ENCODE data around the gene DNAJC25. TPM values are rescaled to one million over a fixed set of nuclear protein-coding genes. Genes with fewer than 3 reads are reported as not detected.

The DNAJC25 gene
- total RNA-seq, 1 experiment from 2014 or later, result 6.0 TPM

DNA sequence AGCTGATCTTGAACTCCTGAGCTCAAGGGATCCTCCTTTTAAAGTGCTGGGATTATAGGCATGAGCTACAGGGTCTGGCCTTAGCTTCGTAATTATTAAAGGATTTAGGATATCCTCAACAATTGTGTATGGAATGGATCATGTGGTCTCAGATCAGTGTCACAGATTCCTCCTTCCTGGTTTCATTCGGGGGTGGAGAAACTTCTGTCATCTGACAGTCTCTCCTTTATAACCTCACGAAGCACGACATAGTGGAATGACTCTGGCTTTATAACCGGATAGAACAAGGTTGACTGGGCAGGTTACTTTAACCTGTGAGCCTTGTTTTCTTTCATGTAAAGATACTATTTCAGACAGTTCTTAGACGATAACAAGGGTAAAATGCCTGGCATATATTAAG, 25.9 kb downstream of the DNAJC25 start:
- Histone ChIP-seq H3K27ac (ENCODE audit: low read length) (no peak overlapping the region), H3K4me3 (ENCODE audit: low read depth in 2 of 2, low read length in 2 of 2) (no peak overlapping the region), H3K4me1 (ENCODE audit: control insufficient read depth, insufficient read depth, low read length) (no peaks in the 10 kb centered on the region), H3K9me3 (ENCODE audit: control insufficient read depth, insufficient read depth, low read depth, low read length) (no peaks in the 10 kb centered on the region), H3K36me3 (ENCODE audit: control insufficient read depth, insufficient read depth, low read length) (peaks cover 2% of the 10 kb centered on the region), H3K27me3 (ENCODE audit: control insufficient read depth, insufficient read depth, low read length) (no peaks in the 10 kb centered on the region)
- CTCF ChIA-PET, result no interaction called here
- BruUV-seq (replicated peaks), result no TSS peak
- TF ChIP-seq, protein P1, sequence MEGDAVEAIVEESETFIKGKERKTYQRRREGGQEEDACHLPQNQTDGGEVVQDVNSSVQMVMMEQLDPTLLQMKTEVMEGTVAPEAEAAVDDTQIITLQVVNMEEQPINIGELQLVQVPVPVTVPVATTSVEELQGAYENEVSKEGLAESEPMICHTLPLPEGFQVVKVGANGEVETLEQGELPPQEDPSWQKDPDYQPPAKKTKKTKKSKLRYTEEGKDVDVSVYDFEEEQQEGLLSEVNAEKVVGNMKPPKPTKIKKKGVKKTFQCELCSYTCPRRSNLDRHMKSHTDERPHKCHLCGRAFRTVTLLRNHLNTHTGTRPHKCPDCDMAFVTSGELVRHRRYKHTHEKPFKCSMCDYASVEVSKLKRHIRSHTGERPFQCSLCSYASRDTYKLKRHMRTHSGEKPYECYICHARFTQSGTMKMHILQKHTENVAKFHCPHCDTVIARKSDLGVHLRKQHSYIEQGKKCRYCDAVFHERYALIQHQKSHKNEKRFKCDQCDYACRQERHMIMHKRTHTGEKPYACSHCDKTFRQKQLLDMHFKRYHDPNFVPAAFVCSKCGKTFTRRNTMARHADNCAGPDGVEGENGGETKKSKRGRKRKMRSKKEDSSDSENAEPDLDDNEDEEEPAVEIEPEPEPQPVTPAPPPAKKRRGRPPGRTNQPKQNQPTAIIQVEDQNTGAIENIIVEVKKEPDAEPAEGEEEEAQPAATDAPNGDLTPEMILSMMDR (IDR thresholded peaks at IDR 0.05), result no peak
- TF ChIP-seq, protein P2, sequence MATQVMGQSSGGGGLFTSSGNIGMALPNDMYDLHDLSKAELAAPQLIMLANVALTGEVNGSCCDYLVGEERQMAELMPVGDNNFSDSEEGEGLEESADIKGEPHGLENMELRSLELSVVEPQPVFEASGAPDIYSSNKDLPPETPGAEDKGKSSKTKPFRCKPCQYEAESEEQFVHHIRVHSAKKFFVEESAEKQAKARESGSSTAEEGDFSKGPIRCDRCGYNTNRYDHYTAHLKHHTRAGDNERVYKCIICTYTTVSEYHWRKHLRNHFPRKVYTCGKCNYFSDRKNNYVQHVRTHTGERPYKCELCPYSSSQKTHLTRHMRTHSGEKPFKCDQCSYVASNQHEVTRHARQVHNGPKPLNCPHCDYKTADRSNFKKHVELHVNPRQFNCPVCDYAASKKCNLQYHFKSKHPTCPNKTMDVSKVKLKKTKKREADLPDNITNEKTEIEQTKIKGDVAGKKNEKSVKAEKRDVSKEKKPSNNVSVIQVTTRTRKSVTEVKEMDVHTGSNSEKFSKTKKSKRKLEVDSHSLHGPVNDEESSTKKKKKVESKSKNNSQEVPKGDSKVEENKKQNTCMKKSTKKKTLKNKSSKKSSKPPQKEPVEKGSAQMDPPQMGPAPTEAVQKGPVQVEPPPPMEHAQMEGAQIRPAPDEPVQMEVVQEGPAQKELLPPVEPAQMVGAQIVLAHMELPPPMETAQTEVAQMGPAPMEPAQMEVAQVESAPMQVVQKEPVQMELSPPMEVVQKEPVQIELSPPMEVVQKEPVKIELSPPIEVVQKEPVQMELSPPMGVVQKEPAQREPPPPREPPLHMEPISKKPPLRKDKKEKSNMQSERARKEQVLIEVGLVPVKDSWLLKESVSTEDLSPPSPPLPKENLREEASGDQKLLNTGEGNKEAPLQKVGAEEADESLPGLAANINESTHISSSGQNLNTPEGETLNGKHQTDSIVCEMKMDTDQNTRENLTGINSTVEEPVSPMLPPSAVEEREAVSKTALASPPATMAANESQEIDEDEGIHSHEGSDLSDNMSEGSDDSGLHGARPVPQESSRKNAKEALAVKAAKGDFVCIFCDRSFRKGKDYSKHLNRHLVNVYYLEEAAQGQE (IDR thresholded peaks at IDR 0.05; ENCODE audit: insufficient read depth in 1 of 2, low read depth in 2 of 2, low read length in 1 of 2), result no peak
- TF ChIP-seq SIN3A (IDR thresholded peaks at IDR 0.05; ENCODE audit: borderline replicate concordance, insufficient read depth, low read depth, low read length), result no peak
- TF ChIP-seq TCF7L2 (IDR thresholded peaks at IDR 0.05; ENCODE audit: low read depth, low read length), result no peak
- TF ChIP-seq POLR2AphosphoS5 (IDR thresholded peaks at IDR 0.05; ENCODE audit: low read depth, low read length), result no peak
- DNase-seq (ENCODE audit: low read depth, low spot score), result no peak
- in situ Hi-C loops (cut with HindIII; ENCODE audit: low pct_unique_long_range_greater_than_20kb, low sequenced_read_pairs), result no loop called here
- ATAC-seq, result no peak
- POLR2A ChIA-PET, result no interaction called here
- intact Hi-C loops (cut with micrococcal nuclease; ENCODE audit: unreplicated experiment), result no loop called here

DNA sequence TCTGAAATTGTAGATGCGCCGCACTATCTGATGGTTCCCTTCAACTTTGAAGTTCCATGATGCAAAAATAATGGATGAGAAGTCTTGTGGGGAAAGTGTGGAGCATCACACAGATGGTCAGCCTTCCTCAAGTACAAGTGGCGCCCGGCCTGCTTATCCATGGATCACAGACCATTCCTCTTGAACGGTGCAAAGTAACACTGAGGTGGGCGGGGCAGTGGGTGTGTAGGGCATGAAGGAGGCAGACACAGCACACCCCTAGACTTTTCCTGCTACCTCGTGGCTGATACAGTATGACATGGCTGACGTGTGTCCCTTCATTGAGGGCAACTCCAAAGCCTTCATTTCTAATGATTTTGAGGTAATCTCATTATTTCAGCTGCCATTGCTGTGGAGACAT, 27.8 kb downstream of the DNAJC25 start:
- CTCF ChIA-PET, result interaction anchor here (0.6 kb wide), 1 partner anchor 19 kb away, joined by 4 read pairs; no protein-coding TSS in a partner anchor
- Histone ChIP-seq H3K27ac (ENCODE audit: low read length) (no peak overlapping the region), H3K9me3 (ENCODE audit: control insufficient read depth, insufficient read depth, low read depth, low read length) (no peaks in the 10 kb centered on the region), H3K4me3 (ENCODE audit: low read depth in 2 of 2, low read length in 2 of 2) (no peak overlapping the region), H3K36me3 (ENCODE audit: control insufficient read depth, insufficient read depth, low read length) (no peaks in the 10 kb centered on the region; the same call in 1 of the 2 replicates), H3K27me3 (ENCODE audit: control insufficient read depth, insufficient read depth, low read length) (no peaks in the 10 kb centered on the region), H3K4me1 (ENCODE audit: control insufficient read depth, insufficient read depth, low read length) (peaks cover 10% of the 10 kb centered on the region)
- ATAC-seq (no peak), DNase-seq (ENCODE audit: low read depth, low spot score) (no peak)
- in situ Hi-C loops (cut with HindIII; ENCODE audit: low pct_unique_long_range_greater_than_20kb, low sequenced_read_pairs), result no loop called here
- POLR2A ChIA-PET, result no interaction called here
- TF ChIP-seq, protein P1 (IDR thresholded peaks at IDR 0.05), result no peak
- TF ChIP-seq, protein P2 (IDR thresholded peaks at IDR 0.05; ENCODE audit: insufficient read depth in 1 of 2, low read depth in 2 of 2, low read length in 1 of 2), result no peak
- no TSS peak for BruUV-seq (replicated peaks)
- intact Hi-C loops (cut with micrococcal nuclease; ENCODE audit: unreplicated experiment), result no loop called here
